Spleen (tissue), 7 donors: Measurements from ENCODE around the gene ERCC2.
A peak's percentile ranks its signal among the peaks of the same experiment; 100 is the strongest.

Source experiments
- CTCF ChIP-seq, 11 experiments: fragments of 200-600 bp in 7 of 11; fragments of 450-650 bp in 4 of 11; sonication (generic) in 4 of 11; IDR thresholded peaks in 8 of 11; conservative IDR thresholded peaks in 3 of 11; 1 replicate in 7 of 11; 2 replicates in 4 of 11; pipeline versions ENCODE4 v1.4.0 to v1.8.0; 2016 to 2021; ENCODE audit warnings: antibody characterized with exemption in 11 of 11, inconsistent platforms in 4 of 11, mild to moderate bottlenecking in 1 of 11
- POLR2AphosphoS5 ChIP-seq, 3 donors: sonication (generic); formaldehyde crosslinking; IDR thresholded peaks; one replicate each; pipeline ENCODE4 v1.5.1; 2017; ENCODE audit warnings: antibody characterized with exemption in 3 of 3
- donor health status: DM: no; HTN: no; CAD: no; lungs with moderate emphysema.
- donor health status: DM: no; HTN: no; CAD: no.
- donor health status: DM: no; HTN: no; CAD: no.

GRCh38 chr19:45419396-45419795 lies 49.0 kb upstream of the ERCC2 start:
- no peak for TF ChIP-seq CTCF (IDR thresholded peaks at IDR 0.05 in 8 of 11, conservative IDR thresholded peaks at IDR 0.05 in 3 of 11)
- peak; percentile 46 to 67 (median 54) for TF ChIP-seq POLR2AphosphoS5 (IDR thresholded peaks at IDR 0.05)
